DOHH2 (cell line): ENCODE results near the gene TNFRSF25.

Source experiments
- H3F3A ChIP-seq: fragments of 200-600 bp; sonication (generic), shearing (Covaris generic); 2 replicates; pipeline ENCODE4 v1.6.0; 2016; ENCODE audit warnings: antibody characterized with exemption, mild to moderate bottlenecking; ENCODE audit not compliant: control insufficient read depth, insufficient read depth
- H3K27ac ChIP-seq: fragments of 200-600 bp; sonication (generic); 2 replicates; pipeline ENCODE4 v1.5.1; 2014; ENCODE audit warnings: low read depth, mild to moderate bottlenecking, low read length, moderate library complexity
- H3K27me3 ChIP-seq: fragments of 200-600 bp; sonication (generic); 2 replicates; pipeline ENCODE4 v1.6.1; 2014; ENCODE audit warnings: mild to moderate bottlenecking, low read length, mixed read lengths; ENCODE audit not compliant: control insufficient read depth
- H3K36me3 ChIP-seq: fragments of 200-600 bp; sonication (generic); 2 replicates; pipeline ENCODE4 v1.6.1; 2014; ENCODE audit warnings: mild to moderate bottlenecking, low read length, moderate library complexity, mixed read lengths; ENCODE audit not compliant: control insufficient read depth
- H3K4me1 ChIP-seq: fragments of 200-600 bp; sonication (generic); 2 replicates; pipeline ENCODE4 v1.6.1; 2014; ENCODE audit warnings: mild to moderate bottlenecking, low read length, mixed read lengths; ENCODE audit not compliant: control insufficient read depth
- H3K4me2 ChIP-seq: fragments of 200-600 bp; sonication (generic); 2 replicates; pipeline ENCODE4 v1.6.0; 2014; ENCODE audit warnings: mild to moderate bottlenecking, low read length, moderate library complexity
- H3K4me3 ChIP-seq: fragments of 200-600 bp; sonication (generic); 2 replicates; pipeline ENCODE4 v1.5.1; 2014; ENCODE audit warnings: mild to moderate bottlenecking, low read length, mixed read lengths
- H3K79me2 ChIP-seq: fragments of 200-600 bp; sonication (generic); 2 replicates; pipeline ENCODE4 v1.6.1; 2014; ENCODE audit warnings: mild to moderate bottlenecking, low read length, mixed read lengths; ENCODE audit not compliant: control insufficient read depth
- H3K9me2 ChIP-seq: fragments of 200-600 bp; sonication (generic); replicated peaks from 2 replicates; pipeline ENCODE4 v1.6.1; 2014; ENCODE audit warnings: mild to moderate bottlenecking, low read length, mixed read lengths; ENCODE audit not compliant: control insufficient read depth
- H3K9me3 ChIP-seq: fragments of 200-600 bp; sonication (generic); 2 replicates; pipeline ENCODE4 v1.6.1; 2014; ENCODE audit warnings: antibody characterized with exemption, low read length, mixed read lengths; ENCODE audit not compliant: control insufficient read depth, insufficient read depth
- H4K20me1 ChIP-seq: fragments of 200-600 bp; sonication (generic); 2 replicates; pipeline ENCODE4 v1.6.0; 2014; ENCODE audit warnings: low read depth, mild to moderate bottlenecking, antibody characterized with exemption, low read length, moderate library complexity; ENCODE audit not compliant: control insufficient read depth, insufficient read depth
- EZH2phosphoT487 ChIP-seq: fragments of 200-600 bp; sonication (generic); IDR thresholded peaks from 2 replicates; pipeline ENCODE4 v1.6.1; 2017; ENCODE audit warnings: borderline replicate concordance, mild to moderate bottlenecking, antibody characterized with exemption, low read length, moderate library complexity, mixed read lengths
- TF ChIP-seq, protein P1 (sequence below): fragments of 200-600 bp; sonication (generic); IDR thresholded peaks from one replicate; pipeline ENCODE4 v1.5.1; 2014; ENCODE audit warnings: antibody characterized with exemption, mild to moderate bottlenecking, low read depth, low read length; ENCODE audit not compliant: poor library complexity, severe bottlenecking

TNFRSF25 gene

DNA sequence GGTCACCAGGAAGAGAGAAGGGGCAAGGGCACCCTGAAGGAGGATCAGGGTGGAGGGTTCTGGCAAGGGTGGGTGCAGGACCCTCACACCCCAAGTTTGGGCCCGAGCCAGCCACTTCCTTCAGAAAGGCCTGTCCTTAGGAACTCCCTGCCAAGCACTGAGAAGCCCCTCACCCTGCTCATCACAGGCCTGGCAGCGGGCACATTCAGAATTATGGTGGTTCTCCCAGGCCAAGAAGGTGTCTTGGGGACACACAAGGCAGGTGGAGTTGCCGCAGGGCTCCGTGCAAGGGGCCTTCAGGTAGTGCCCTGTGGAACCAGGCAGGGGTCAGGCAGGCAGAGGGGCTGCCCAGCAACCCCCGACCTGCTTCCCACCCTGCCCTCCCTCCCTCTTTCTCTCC is 1.1 kb downstream of the TNFRSF25 start:
- H3K79me2 ChIP-seq = no peaks in the 10 kb centered on the region
- H3K9me2 ChIP-seq = no peaks in the 10 kb centered on the region
- no peak overlapping the region for H3K4me2 ChIP-seq
- no peak for TF ChIP-seq EZH2phosphoT487
- TF ChIP-seq, protein P1, sequence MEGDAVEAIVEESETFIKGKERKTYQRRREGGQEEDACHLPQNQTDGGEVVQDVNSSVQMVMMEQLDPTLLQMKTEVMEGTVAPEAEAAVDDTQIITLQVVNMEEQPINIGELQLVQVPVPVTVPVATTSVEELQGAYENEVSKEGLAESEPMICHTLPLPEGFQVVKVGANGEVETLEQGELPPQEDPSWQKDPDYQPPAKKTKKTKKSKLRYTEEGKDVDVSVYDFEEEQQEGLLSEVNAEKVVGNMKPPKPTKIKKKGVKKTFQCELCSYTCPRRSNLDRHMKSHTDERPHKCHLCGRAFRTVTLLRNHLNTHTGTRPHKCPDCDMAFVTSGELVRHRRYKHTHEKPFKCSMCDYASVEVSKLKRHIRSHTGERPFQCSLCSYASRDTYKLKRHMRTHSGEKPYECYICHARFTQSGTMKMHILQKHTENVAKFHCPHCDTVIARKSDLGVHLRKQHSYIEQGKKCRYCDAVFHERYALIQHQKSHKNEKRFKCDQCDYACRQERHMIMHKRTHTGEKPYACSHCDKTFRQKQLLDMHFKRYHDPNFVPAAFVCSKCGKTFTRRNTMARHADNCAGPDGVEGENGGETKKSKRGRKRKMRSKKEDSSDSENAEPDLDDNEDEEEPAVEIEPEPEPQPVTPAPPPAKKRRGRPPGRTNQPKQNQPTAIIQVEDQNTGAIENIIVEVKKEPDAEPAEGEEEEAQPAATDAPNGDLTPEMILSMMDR = no peak
- no peaks in the 10 kb centered on the region for H3F3A ChIP-seq
- H4K20me1 ChIP-seq = no peaks in the 10 kb centered on the region
- no peak overlapping the region for H3K4me3 ChIP-seq
- H3K4me1 ChIP-seq = no peaks in the 10 kb centered on the region
- no peaks in the 10 kb centered on the region for H3K36me3 ChIP-seq
- no peak overlapping the region for H3K27ac ChIP-seq
- H3K9me3 ChIP-seq = no peaks in the 10 kb centered on the region
- H3K27me3 ChIP-seq = no peaks in the 10 kb centered on the region

DNA sequence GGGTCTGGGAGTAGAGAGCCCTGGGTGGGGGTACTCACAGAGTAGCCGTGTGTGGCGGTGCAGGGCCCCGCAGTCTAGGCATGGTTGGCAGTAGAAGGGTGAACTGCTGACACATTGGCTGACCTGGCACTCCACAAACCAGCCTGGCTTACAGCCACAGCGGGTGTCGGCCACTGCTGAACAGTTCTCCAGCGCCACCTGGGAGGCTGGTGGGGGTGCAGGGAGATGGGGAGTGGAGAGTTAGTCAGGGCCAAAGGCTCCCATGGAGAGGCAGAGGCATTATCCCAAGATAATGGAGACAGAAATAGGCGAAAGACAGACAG is 1.5 kb downstream of the TNFRSF25 start:
- no peak overlapping the region for H3K4me2 ChIP-seq
- TF ChIP-seq EZH2phosphoT487 = no peak
- TF ChIP-seq, protein P1 = peak; percentile 13
- no peaks in the 10 kb centered on the region for H3F3A ChIP-seq
- no peaks in the 10 kb centered on the region for H3K9me2 ChIP-seq
- no peaks in the 10 kb centered on the region for H3K4me1 ChIP-seq
- no peaks in the 10 kb centered on the region for H3K9me3 ChIP-seq
- H3K79me2 ChIP-seq = no peaks in the 10 kb centered on the region
- no peak overlapping the region for H3K4me3 ChIP-seq
- H3K36me3 ChIP-seq = no peaks in the 10 kb centered on the region
- no peaks in the 10 kb centered on the region for H4K20me1 ChIP-seq
- H3K27ac ChIP-seq = no peak overlapping the region
- H3K27me3 ChIP-seq = peaks cover 3% of the 10 kb centered on the region; the same call in 1 of the 2 replicates

DNA sequence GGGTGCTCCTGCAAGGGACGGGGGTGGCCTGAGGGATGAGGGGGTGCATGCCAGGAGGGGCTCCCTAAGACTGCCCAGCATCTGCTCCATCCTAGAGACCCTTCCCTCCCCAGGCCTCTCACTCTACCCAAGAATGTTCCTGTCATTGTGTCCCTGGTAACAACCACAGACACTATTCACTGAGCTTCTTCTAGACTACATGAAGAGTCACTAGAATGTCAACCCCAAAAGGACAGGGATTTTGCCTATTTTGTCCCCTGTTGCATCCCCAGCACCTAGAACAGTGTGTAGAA is 2.9 kb downstream of the TNFRSF25 start:
- no peak overlapping the region for H3K4me2 ChIP-seq
- no peaks in the 10 kb centered on the region for H3K36me3 ChIP-seq
- no peaks in the 10 kb centered on the region for H3F3A ChIP-seq

More for the DNA sequence above, 2.9 kb downstream of the TNFRSF25 start:
- no peak overlapping the region for H3K4me3 ChIP-seq
- H3K27me3 ChIP-seq = peaks cover 4% of the 10 kb centered on the region; the same call in 1 of the 2 replicates
- TF ChIP-seq, protein P1 = no peak
- no peak for TF ChIP-seq EZH2phosphoT487
- H3K4me1 ChIP-seq = no peaks in the 10 kb centered on the region
- H3K9me3 ChIP-seq = no peaks in the 10 kb centered on the region
- H4K20me1 ChIP-seq = no peaks in the 10 kb centered on the region
- H3K9me2 ChIP-seq = no peaks in the 10 kb centered on the region
- no peaks in the 10 kb centered on the region for H3K79me2 ChIP-seq
- H3K27ac ChIP-seq = no peak overlapping the region
